PFSK-1 (cell line): ENCODE data around the gene DCAF12.

Experiments
- FOXP2 ChIP-seq: optimal IDR thresholded peaks from 2 replicates; pipeline ENCODE3; 2011; ENCODE audit warnings: borderline replicate concordance, control low read depth, inconsistent platforms; ENCODE audit not compliant: insufficient read depth; ENCODE audit errors: extremely low read length, extremely low read depth
- POLR2AphosphoS5 ChIP-seq: IDR thresholded peaks from 2 replicates; pipeline ENCODE4 v1.6.1; 2012; ENCODE audit warnings: low read depth, mild to moderate bottlenecking, control low read depth, low read length, moderate library complexity
- REST ChIP-seq, 2 experiments: IDR thresholded peaks; 2 replicates each; pipeline versions ENCODE4 v1.6.1 to v1.8.0; 2011 to 2012; ENCODE audit warnings: low read depth in 2 of 2, low read length in 2 of 2, control low read depth in 1 of 2, inconsistent platforms in 1 of 2, mild to moderate bottlenecking in 1 of 2, moderate library complexity in 1 of 2; ENCODE audit not compliant: insufficient read depth in 1 of 2
- TAF1 ChIP-seq: IDR thresholded peaks from 2 replicates; pipeline ENCODE4 v1.6.1; 2012; ENCODE audit warnings: low read length, control low read depth, borderline replicate concordance; ENCODE audit not compliant: insufficient read depth

- no peak for TF ChIP-seq POLR2AphosphoS5
- TF ChIP-seq TAF1, result no peak
- no peak for TF ChIP-seq REST (IDR thresholded peaks at IDR 0.05; ENCODE audit: insufficient read depth in 1 of 2, low read depth in 2 of 2, low read length in 2 of 2)
- no peak for TF ChIP-seq FOXP2
These were observed 29.7 kb downstream of the DCAF12 start for GRCh38 chr9:34096751-34097150.
